ENCODE results near the gene GABPB2. TPM values are rescaled to one million over a fixed set of nuclear protein-coding genes. Genes with fewer than 3 reads are reported as not detected.
"Not testable (repeated sequence)": the region's sequence is repeated elsewhere in the genome, so short reads cannot be mapped to it uniquely, and the experiment has no call there.

GABPB2 gene
- total RNA-seq, 1 donor from 2014 or later: 4.1 TPM

DNA sequence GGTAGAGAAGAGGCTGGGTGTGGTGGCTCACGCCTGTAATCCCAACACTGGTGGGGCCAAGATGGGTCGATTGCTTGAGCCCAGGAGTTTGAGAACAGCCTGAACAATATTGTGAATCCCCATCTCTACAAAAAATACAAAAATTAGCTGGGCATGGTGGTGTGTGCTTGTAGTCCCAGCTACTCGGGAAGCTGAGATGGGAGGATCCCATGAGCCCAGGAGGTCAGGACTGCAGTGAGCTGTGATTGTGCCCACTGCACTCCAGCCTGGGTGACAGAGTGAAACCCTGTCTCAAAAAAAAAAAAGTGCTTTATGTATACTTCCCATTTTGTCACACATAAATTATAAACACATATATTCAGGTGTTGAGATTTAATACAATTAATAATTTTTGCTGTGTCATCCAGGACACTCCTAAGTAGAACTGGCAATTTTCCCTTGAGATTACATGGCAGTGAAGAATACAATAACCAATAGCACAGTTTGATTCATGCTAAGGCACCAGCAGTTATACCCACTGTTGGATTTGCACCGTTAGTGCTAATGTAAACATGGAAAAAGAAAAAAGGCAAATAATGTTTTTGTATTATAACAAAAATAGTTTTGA is 15.5 kb downstream of the GABPB2 start:
- TF ChIP-seq, protein P1, sequence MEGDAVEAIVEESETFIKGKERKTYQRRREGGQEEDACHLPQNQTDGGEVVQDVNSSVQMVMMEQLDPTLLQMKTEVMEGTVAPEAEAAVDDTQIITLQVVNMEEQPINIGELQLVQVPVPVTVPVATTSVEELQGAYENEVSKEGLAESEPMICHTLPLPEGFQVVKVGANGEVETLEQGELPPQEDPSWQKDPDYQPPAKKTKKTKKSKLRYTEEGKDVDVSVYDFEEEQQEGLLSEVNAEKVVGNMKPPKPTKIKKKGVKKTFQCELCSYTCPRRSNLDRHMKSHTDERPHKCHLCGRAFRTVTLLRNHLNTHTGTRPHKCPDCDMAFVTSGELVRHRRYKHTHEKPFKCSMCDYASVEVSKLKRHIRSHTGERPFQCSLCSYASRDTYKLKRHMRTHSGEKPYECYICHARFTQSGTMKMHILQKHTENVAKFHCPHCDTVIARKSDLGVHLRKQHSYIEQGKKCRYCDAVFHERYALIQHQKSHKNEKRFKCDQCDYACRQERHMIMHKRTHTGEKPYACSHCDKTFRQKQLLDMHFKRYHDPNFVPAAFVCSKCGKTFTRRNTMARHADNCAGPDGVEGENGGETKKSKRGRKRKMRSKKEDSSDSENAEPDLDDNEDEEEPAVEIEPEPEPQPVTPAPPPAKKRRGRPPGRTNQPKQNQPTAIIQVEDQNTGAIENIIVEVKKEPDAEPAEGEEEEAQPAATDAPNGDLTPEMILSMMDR (IDR thresholded peaks at IDR 0.05; ENCODE audit: unreplicated experiment): no peak
- no peaks in the 10 kb centered on the region for H3K36me3 Mint-ChIP-seq (ENCODE audit: low read depth, unreplicated experiment)
- no peak overlapping the region for H3K4me3 Mint-ChIP-seq (ENCODE audit: unreplicated experiment)
- H3K27ac Mint-ChIP-seq (ENCODE audit: unreplicated experiment): no peak overlapping the region
- DNase-seq (ENCODE audit: low spot score): no peak
- no peaks in the 10 kb centered on the region for H3K9me3 Mint-ChIP-seq (ENCODE audit: unreplicated experiment)
- H3K4me1 Mint-ChIP-seq (ENCODE audit: unreplicated experiment): no peaks in the 10 kb centered on the region
- no peaks in the 10 kb centered on the region for H3K27me3 Mint-ChIP-seq (ENCODE audit: unreplicated experiment)

DNA sequence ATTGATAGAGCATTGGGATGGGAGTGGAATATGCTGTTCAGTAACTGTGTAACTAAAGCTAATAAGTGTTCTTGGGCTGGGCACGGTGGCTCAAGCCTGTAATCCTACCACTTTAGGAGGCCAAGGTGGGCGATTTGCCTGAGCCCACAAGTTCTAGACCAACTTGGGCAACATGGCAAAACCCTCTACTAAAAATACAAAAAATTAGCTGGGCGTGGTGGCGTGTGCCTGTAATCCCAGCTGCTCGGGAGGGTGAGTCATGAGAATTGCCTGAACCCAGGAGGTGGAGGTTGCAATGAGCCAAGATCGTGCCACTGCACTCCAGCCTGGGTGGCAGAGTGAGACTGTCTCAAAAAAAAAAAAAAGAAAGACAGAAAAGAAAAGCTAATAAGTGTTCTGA is 26.9 kb downstream of the GABPB2 start:
- not testable (repeated sequence) for H3K27me3 Mint-ChIP-seq (ENCODE audit: unreplicated experiment); H3K4me3 Mint-ChIP-seq (ENCODE audit: unreplicated experiment); H3K27ac Mint-ChIP-seq (ENCODE audit: unreplicated experiment); H3K4me1 Mint-ChIP-seq (ENCODE audit: unreplicated experiment); H3K36me3 Mint-ChIP-seq (ENCODE audit: low read depth, unreplicated experiment); DNase-seq (ENCODE audit: low spot score); H3K9me3 Mint-ChIP-seq (ENCODE audit: unreplicated experiment)

DNA sequence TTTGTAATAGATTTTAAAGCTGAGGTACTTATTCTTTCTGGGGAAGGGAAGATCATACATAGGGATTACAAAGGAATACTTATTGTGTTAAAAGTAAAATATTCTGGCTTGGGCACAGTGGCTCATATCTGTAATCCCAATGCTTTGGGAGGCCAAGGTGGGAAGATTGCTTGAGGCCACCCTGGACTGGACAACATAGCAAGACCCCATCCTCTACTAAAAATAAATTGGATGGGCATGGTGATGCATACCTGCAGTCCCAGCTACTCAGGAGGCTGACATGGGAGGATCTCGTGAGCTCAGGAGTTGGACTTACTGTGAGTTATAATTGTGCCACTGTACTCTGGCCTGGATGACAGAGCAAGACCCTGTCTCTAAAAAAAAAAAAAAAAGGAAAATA is 27.6 kb downstream of the GABPB2 start:
- Mint-ChIP-seq H3K9me3 (ENCODE audit: unreplicated experiment) (no peaks in the 10 kb centered on the region), H3K27me3 (ENCODE audit: unreplicated experiment) (no peaks in the 10 kb centered on the region), H3K4me3 (ENCODE audit: unreplicated experiment) (no peak overlapping the region), H3K4me1 (ENCODE audit: unreplicated experiment) (no peaks in the 10 kb centered on the region), H3K27ac (ENCODE audit: unreplicated experiment) (no peak overlapping the region), H3K36me3 (ENCODE audit: low read depth, unreplicated experiment) (no peaks in the 10 kb centered on the region)
- DNase-seq (ENCODE audit: low spot score): no peak
- TF ChIP-seq, protein P1 (IDR thresholded peaks at IDR 0.05; ENCODE audit: unreplicated experiment): no peak

DNA sequence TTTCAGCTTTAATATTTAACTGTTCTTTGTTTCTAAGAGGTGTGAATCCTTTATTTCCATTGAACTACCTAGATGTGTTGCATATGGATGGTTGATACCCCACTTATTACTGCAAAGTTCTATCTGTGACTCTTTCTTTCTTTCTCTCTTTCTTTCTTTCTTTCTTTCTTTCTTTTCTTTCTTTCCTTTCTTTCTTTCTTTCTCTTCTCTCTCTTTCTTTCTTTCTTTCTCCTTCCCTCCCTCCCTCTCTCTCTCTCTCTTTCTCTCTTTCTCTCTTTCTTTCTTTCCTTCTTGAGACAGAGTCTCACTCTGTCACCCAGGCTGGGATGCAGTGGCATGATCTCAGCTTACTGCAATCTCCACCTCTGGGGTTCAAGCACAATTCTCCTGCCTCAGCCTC is 34.1 kb downstream of the GABPB2 start:
- no peaks in the 10 kb centered on the region for H3K27me3 Mint-ChIP-seq (ENCODE audit: unreplicated experiment)
- no peak for DNase-seq (ENCODE audit: low spot score)
- no peak overlapping the region for H3K27ac Mint-ChIP-seq (ENCODE audit: unreplicated experiment)
- H3K36me3 Mint-ChIP-seq (ENCODE audit: low read depth, unreplicated experiment): no peaks in the 10 kb centered on the region
- TF ChIP-seq, protein P1 (IDR thresholded peaks at IDR 0.05; ENCODE audit: unreplicated experiment): no peak
- H3K4me3 Mint-ChIP-seq (ENCODE audit: unreplicated experiment): no peak overlapping the region
- no peaks in the 10 kb centered on the region for H3K4me1 Mint-ChIP-seq (ENCODE audit: unreplicated experiment)
- no peaks in the 10 kb centered on the region for H3K9me3 Mint-ChIP-seq (ENCODE audit: unreplicated experiment)

DNA sequence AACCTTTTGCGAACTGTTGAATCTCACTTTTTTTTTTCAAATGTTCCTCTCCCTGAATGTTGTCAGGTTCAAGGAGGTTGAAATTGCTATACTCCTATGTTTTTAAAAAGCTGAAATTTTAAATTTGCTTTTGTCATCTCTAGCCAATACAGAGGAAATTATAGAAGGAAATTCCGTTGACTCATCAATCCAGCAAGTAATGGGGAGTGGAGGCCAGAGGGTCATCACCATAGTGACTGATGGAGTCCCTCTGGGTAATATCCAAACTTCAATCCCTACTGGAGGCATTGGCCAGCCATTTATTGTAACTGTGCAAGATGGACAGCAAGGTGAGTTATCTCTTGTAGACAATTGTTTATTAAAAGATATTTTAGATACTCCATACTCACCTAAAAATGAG is 36.3 kb downstream of the GABPB2 start:
- Mint-ChIP-seq H3K36me3 (ENCODE audit: low read depth, unreplicated experiment) (no peaks in the 10 kb centered on the region), H3K9me3 (ENCODE audit: unreplicated experiment) (no peaks in the 10 kb centered on the region), H3K27me3 (ENCODE audit: unreplicated experiment) (no peaks in the 10 kb centered on the region), H3K27ac (ENCODE audit: unreplicated experiment) (no peak overlapping the region), H3K4me1 (ENCODE audit: unreplicated experiment) (no peaks in the 10 kb centered on the region), H3K4me3 (ENCODE audit: unreplicated experiment) (no peak overlapping the region)
- TF ChIP-seq, protein P1 (IDR thresholded peaks at IDR 0.05; ENCODE audit: unreplicated experiment): no peak
- DNase-seq (ENCODE audit: low spot score): no peak
